K562 (cell line): ENCODE results near the gene MYO15A. TPM values are rescaled to one million over a fixed set of nuclear protein-coding genes. Genes with fewer than 3 reads are reported as not detected.

Experiments
- JUND ChIP-seq, 2 experiments: IDR thresholded peaks; 2 replicates in 1 of 2; 3 replicates in 1 of 2; pipeline ENCODE4 v1.6.1; 2011; ENCODE audit warnings: borderline replicate concordance in 2 of 2, low read depth in 2 of 2, low read length in 2 of 2, improper control_type of control experiment in 1 of 2, missing biosample characterization in 1 of 2, missing genetic modification characterization in 1 of 2, missing genetic modification reagents in 1 of 2
- ZBTB17 ChIP-seq: fragments of 450-650 bp; formaldehyde crosslinking; IDR thresholded peaks from 2 replicates; pipeline ENCODE4 v1.4.0; 2020; ENCODE audit warnings: mild to moderate bottlenecking
- polyA plus RNA-seq, 8 experiments: library from polyadenylated mRNA; depleted of rRNA in 4 of 8; stranded (reverse) in 5 of 8; unstranded in 3 of 8; fragments of >200 nt; fragmentation: Nextera tagmentation in 2 of 8; fragmentation: Illumina TruSeq in 1 of 8; extraction: Ambion mirVana in 2 of 8; extraction: Trizol in 1 of 8; gene quantifications; 2 replicates each; pipeline versions ENCODE4 v1.2.1 to v1.2.3, GENCODE V29; 2011 to 2014; ENCODE audit warnings: inconsistent platforms in 1 of 8, missing spikeins in 1 of 8
- total RNA-seq, 7 experiments: library from RNA; depleted of rRNA in 6 of 7; stranded (reverse); fragments of >200 nt in 6 of 7; fragmentation: Illumina TruSeq in 2 of 7; extraction: Trizol in 2 of 7; gene quantifications; 2 replicates each; pipeline versions ENCODE4 v1.2.1 to v1.2.3, GENCODE V29; 2011 to 2021; ENCODE audit warnings: low replicate concordance in 1 of 7
- TF ChIP-seq, protein P1 (sequence below): fragments of 250-450 bp; sonication (Bioruptor Pico); IDR thresholded peaks from 2 replicates; pipeline ENCODE4 v1.8.0; 2021; ENCODE audit warnings: borderline replicate concordance, mild to moderate bottlenecking, moderate library complexity; ENCODE audit not compliant: poor library complexity, severe bottlenecking
- TF ChIP-seq, protein P2 (sequence below): fragments of 450-650 bp; IDR thresholded peaks from 2 replicates; pipeline ENCODE4 v1.6.1; 2016; ENCODE audit warnings: mild to moderate bottlenecking
- TF ChIP-seq, protein P3 (sequence below): fragments of 450-650 bp; IDR thresholded peaks from 2 replicates; pipeline ENCODE4 v1.6.1; 2016; ENCODE audit warnings: low read depth, mild to moderate bottlenecking, moderate library complexity

MYO15A gene
- total and polyA plus RNA-seq, 9 of the 15 experiments (the other 6 are each of a cell fraction or from before 2014, with no cell fraction given) = 0.05 to 0.88 (median 0.14) TPM; not detected in 1

DNA sequence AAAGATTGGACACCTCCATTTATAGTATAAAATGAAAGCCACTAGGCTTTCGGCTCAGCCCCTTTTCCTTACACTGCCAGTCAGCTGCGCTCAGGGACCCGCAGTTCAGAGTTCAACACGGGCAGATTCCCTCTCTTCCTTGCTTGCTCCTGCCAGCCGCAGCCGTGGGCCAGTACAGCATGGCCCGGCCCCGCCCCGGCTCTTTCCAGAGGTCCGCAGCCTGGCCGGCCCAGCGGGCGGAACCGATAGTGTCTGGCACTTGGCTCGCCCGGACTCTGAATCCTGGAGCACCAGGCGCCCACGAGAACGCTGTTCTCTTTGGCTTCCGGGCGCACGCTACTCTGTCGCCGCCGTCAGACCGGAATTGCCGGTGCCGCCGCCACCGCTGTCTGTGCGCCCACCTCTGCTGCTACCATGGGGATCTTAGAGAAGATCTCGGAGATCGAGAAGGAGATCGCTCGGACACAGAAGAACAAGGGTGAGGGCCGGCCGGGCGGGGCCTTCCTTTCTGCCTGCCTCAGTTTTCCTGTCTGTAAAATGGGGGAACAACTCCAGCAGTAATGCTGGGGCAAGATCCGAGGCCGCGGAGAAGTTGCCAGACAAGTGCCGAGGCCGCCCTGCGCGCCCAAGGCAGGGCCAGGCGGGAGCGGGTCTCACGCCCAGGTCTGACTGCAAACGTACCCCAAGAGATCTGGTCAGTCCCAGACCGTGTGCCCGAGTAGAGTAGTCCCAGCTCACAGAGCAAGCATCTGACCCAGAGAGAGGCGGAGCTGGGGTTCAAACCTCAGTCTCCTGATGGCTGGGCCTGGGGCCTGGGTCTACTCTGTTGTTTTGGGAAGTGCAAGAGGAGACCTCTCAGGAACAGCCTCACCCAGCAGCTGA, 20.7 kb upstream of the MYO15A start, which contains the start of gene DRG2 (continued):
- TF ChIP-seq, protein P1, sequence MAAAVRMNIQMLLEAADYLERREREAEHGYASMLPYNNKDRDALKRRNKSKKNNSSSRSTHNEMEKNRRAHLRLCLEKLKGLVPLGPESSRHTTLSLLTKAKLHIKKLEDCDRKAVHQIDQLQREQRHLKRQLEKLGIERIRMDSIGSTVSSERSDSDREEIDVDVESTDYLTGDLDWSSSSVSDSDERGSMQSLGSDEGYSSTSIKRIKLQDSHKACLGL = no peak
- TF ChIP-seq JUND (IDR thresholded peaks at IDR 0.05; ENCODE audit: borderline replicate concordance, low read depth, low read length) (peak; percentile 74), JUND (tag; IDR thresholded peaks at IDR 0.05; ENCODE audit: borderline replicate concordance, low read depth, low read length) (peak; percentile 33; the same call in 1 of the 3 replicates), ZBTB17 (CRISPR knock-in tag) (no peak)
- TF ChIP-seq, protein P2, sequence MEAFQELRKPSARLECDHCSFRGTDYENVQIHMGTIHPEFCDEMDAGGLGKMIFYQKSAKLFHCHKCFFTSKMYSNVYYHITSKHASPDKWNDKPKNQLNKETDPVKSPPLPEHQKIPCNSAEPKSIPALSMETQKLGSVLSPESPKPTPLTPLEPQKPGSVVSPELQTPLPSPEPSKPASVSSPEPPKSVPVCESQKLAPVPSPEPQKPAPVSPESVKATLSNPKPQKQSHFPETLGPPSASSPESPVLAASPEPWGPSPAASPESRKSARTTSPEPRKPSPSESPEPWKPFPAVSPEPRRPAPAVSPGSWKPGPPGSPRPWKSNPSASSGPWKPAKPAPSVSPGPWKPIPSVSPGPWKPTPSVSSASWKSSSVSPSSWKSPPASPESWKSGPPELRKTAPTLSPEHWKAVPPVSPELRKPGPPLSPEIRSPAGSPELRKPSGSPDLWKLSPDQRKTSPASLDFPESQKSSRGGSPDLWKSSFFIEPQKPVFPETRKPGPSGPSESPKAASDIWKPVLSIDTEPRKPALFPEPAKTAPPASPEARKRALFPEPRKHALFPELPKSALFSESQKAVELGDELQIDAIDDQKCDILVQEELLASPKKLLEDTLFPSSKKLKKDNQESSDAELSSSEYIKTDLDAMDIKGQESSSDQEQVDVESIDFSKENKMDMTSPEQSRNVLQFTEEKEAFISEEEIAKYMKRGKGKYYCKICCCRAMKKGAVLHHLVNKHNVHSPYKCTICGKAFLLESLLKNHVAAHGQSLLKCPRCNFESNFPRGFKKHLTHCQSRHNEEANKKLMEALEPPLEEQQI = peak; percentile 69; the same call in 1 of the 2 replicates
- TF ChIP-seq, protein P3, sequence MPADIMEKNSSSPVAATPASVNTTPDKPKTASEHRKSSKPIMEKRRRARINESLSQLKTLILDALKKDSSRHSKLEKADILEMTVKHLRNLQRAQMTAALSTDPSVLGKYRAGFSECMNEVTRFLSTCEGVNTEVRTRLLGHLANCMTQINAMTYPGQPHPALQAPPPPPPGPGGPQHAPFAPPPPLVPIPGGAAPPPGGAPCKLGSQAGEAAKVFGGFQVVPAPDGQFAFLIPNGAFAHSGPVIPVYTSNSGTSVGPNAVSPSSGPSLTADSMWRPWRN = no peak
